Smooth muscle cell (in vitro differentiated cells): ENCODE measurements around the gene PAXX. TPM values are rescaled to one million over a fixed set of nuclear protein-coding genes. Genes with fewer than 3 reads are reported as not detected.

ENCODE experiments used
- DNase-seq: peaks from one replicate; lab custom pipeline; 2025; ENCODE audit not compliant: unreplicated experiment; lab: John Stamatoyannopoulos, UW
- H2AFZ ChIP-seq: fragments of 200-600 bp; sonication (generic); 2 replicates; pipeline ENCODE4 v1.6.0; 2016; ENCODE audit warnings: antibody characterized with exemption, low read depth, mild to moderate bottlenecking
- H3F3A ChIP-seq: fragments of 200-600 bp; sonication (generic); 2 replicates; pipeline ENCODE4 v1.6.0; 2017; ENCODE audit warnings: antibody characterized with exemption, low read depth
- H3K27ac ChIP-seq: fragments of 200-600 bp; sonication (generic); 2 replicates; pipeline ENCODE4 v1.5.1; 2016; ENCODE audit warnings: low read depth, mild to moderate bottlenecking
- H3K27me3 ChIP-seq: fragments of 200-600 bp; sonication (generic); 2 replicates; pipeline ENCODE4 v1.6.1; 2016; ENCODE audit warnings: low read depth, mild to moderate bottlenecking
- H3K36me3 ChIP-seq: fragments of 200-600 bp; sonication (generic); 2 replicates; pipeline ENCODE4 v1.5.1; 2016; ENCODE audit warnings: low read depth
- H3K4me1 ChIP-seq: fragments of 200-600 bp; sonication (generic); 2 replicates; pipeline ENCODE4 v1.5.1; 2016; ENCODE audit warnings: low read depth
- H3K4me2 ChIP-seq: fragments of 200-600 bp; sonication (generic); 2 replicates; pipeline ENCODE4 v1.6.0; 2016; ENCODE audit warnings: mild to moderate bottlenecking
- H3K4me3 ChIP-seq: fragments of 200-600 bp; sonication (generic); 2 replicates; pipeline ENCODE4 v1.5.1; 2016; ENCODE audit warnings: mild to moderate bottlenecking
- H3K79me2 ChIP-seq: fragments of 200-600 bp; sonication (generic); 2 replicates; pipeline ENCODE4 v1.6.0; 2016; ENCODE audit warnings: low read depth, mild to moderate bottlenecking
- H3K9ac ChIP-seq: fragments of 200-600 bp; sonication (generic); 2 replicates; pipeline ENCODE4 v1.6.0; 2016; ENCODE audit warnings: low read depth
- H3K9me3 ChIP-seq: fragments of 200-600 bp; sonication (generic); replicated peaks from 2 replicates; pipeline ENCODE4 v1.5.1; 2016; ENCODE audit warnings: low read depth
- H4K20me1 ChIP-seq: fragments of 200-600 bp; sonication (generic); 2 replicates; pipeline ENCODE4 v1.6.0; 2016; ENCODE audit warnings: low read depth
- CTCF ChIP-seq: fragments of 200-600 bp; sonication (generic); IDR thresholded peaks from 2 replicates; pipeline ENCODE4 v1.5.1; 2017; ENCODE audit warnings: borderline replicate concordance, mild to moderate bottlenecking, antibody characterized with exemption; ENCODE audit not compliant: insufficient read depth, poor library complexity, severe bottlenecking
- WGBS: methylation state at CpG from one replicate; pipeline ENCODE4 v1.1.7; 2016; ENCODE audit warnings: low lambda C conversion rate; 5-methylcytosine and 5-hydroxymethylcytosine counted together
- polyA plus RNA-seq: library from polyadenylated mRNA; unstranded; fragments of >200 nt; fragmentation: Nextera tagmentation; extraction: Ambion mirVana; gene quantifications from 2 replicates; pipeline ENCODE4 v1.2.1, GENCODE V29; 2016
- total RNA-seq: library from RNA; depleted of rRNA; stranded (reverse); fragments of >200 nt; gene quantifications from 2 replicates; pipeline ENCODE4 v1.2.3, GENCODE V29; 2014

The PAXX gene
- total and polyA plus RNA-seq, 2 experiments from 2014 or later: 27.4 to 62.0 TPM

GRCh38 chr9:137007816-137008270 is 15.6 kb downstream of the PAXX start:
- 91% methylated on average over 11 of the region's 13 CpGs for WGBS
- no peak for TF ChIP-seq CTCF

GRCh38 chr9:137008312-137008711 is 16.1 kb downstream of the PAXX start:
- TF ChIP-seq CTCF: no peak
- H3K4me3 ChIP-seq: no peak overlapping the region
- no peak overlapping the region for H3K4me2 ChIP-seq
- H3K27me3 ChIP-seq: no peaks in the 10 kb centered on the region
- no peak for DNase-seq
- no peak overlapping the region for H3K27ac ChIP-seq
- WGBS: 88% methylated on average over 20 of the region's 22 CpGs
- H3K36me3 ChIP-seq: no peaks in the 10 kb centered on the region
- no peak overlapping the region for H2AFZ ChIP-seq
- no peak overlapping the region for H3K9ac ChIP-seq
- H3F3A ChIP-seq: no peaks in the 10 kb centered on the region
- no peaks in the 10 kb centered on the region for H3K79me2 ChIP-seq
- H4K20me1 ChIP-seq: no peaks in the 10 kb centered on the region
- no peaks in the 10 kb centered on the region for H3K4me1 ChIP-seq
- no peaks in the 10 kb centered on the region for H3K9me3 ChIP-seq

More at GRCh38 chr9:137007816-137008270, 15.6 kb downstream of the PAXX start:
- no peak overlapping the region for H3K4me2 ChIP-seq
- H3K27ac ChIP-seq: no peak overlapping the region
- H3K4me3 ChIP-seq: no peak overlapping the region
- H3K4me1 ChIP-seq: no peaks in the 10 kb centered on the region
- no peak overlapping the region for H3K9ac ChIP-seq
- no peaks in the 10 kb centered on the region for H3K9me3 ChIP-seq
- no peaks in the 10 kb centered on the region for H4K20me1 ChIP-seq
- H3K79me2 ChIP-seq: no peaks in the 10 kb centered on the region
- H3K27me3 ChIP-seq: no peaks in the 10 kb centered on the region
- no peaks in the 10 kb centered on the region for H3F3A ChIP-seq
- DNase-seq: no peak
- H3K36me3 ChIP-seq: no peaks in the 10 kb centered on the region
- no peak overlapping the region for H2AFZ ChIP-seq

- H2AFZ ChIP-seq: no peak overlapping the region
- no peaks in the 10 kb centered on the region for H3K36me3 ChIP-seq
- no peaks in the 10 kb centered on the region for H3K79me2 ChIP-seq
- H4K20me1 ChIP-seq: no peaks in the 10 kb centered on the region
- TF ChIP-seq CTCF: no peak
- H3K27ac ChIP-seq: no peak overlapping the region
- no peaks in the 10 kb centered on the region for H3K27me3 ChIP-seq
- 91% methylated on average over 7 of the region's 18 CpGs for WGBS
- no peaks in the 10 kb centered on the region for H3K4me1 ChIP-seq
- no peak overlapping the region for H3K9ac ChIP-seq
- H3F3A ChIP-seq: no peaks in the 10 kb centered on the region
- H3K4me3 ChIP-seq: no peak overlapping the region
- H3K4me2 ChIP-seq: no peak overlapping the region
- no peaks in the 10 kb centered on the region for H3K9me3 ChIP-seq
- no peak for DNase-seq
Measured at GRCh38 chr9:137009217-137009616, 17.0 kb downstream of the PAXX start.
